GM21529 (cell line): ENCODE results near the gene LRRC40.
"Not testable (repeated sequence)": the region's sequence is repeated elsewhere in the genome, so short reads cannot be mapped to it uniquely, and the experiment has no call there.

ENCODE experiments used
- ATAC-seq: cut with Tn5 transposase; IDR thresholded peaks from one replicate; pipeline ENCODE4 v1.9.1; 2021; ENCODE audit not compliant: unreplicated experiment

LRRC40 gene

GRCh38 chr1:70205434-70206118, at the start of gene LRRC40:
LRRC40 (minus strand) TSS chr1:70205579; CDS start chr1:70205540, 39 bp downstream.
- ATAC-seq = peak; percentile 88

DNA sequence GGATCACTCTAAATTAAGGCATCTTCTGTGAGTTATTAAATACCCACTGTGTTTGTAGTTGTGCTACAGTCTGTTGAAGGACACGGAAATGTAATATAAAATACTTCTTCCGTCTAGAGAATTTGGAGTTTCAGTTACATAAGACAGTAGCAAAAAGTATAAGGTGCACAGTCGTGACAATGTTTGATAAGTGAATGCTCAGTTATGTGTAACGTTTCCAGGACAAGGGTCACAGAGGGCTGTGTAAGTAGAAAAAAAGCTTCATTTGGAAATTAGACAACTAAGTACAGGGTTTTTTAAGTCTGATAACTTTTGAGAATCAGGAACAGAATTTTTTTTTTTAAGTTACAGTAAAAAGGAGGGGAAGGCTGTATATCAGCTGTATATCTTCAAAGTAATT, 43.4 kb upstream of the LRRC40 start:
- no peak for ATAC-seq

- no peak for ATAC-seq
Measured at GRCh38 chr1:70247768-70248167, 42.4 kb upstream of the LRRC40 start.

- no peak for ATAC-seq
Measured at GRCh38 chr1:70247122-70247521, 41.7 kb upstream of the LRRC40 start.

DNA sequence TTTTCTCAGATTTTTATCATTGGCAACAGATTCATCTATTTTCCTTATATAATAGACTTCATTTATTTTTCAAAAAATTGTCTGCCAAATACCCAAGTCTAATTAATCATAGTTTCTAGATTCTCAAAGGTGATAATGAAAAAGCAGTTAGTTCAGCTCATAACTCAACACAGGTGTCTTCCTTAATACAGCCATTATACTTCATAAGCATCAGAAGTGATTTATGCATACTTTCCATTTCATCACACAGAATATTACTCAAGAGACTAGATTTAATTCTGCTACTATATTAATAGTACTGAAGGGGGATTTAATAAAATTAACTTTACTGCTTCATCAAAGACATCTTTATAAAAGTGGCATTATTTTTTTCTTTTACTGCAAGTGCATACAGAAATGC, 34.6 kb upstream of the LRRC40 start:
- ATAC-seq = no peak

- ATAC-seq = no peak
Measured at GRCh38 chr1:70234733-70235132, 29.4 kb upstream of the LRRC40 start.

DNA sequence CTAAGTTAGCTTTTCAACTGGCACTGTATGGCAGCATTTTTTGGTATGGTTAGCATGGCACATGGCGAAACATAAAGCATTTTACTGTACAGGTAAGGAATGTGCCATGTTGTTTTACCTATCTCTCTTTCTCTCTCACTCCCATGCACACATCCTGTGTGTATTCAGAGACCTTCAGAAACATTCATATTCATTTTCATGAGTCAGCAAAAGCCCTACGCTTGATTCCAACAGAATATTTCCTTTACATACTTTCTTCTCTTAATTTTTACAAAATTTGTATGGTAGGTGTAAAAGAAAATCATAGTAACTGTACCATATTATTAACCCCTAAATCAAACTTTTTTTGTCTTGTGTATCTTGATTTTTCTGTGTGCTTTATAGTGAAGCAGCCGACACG, 26.1 kb upstream of the LRRC40 start:
- no peak for ATAC-seq

- ATAC-seq = no peak
Measured at GRCh38 chr1:70228670-70229069, 23.3 kb upstream of the LRRC40 start.

GRCh38 chr1:70227439-70227838, 22.1 kb upstream of the LRRC40 start:
- ATAC-seq = peak; percentile 75

- no peak for ATAC-seq
Measured at GRCh38 chr1:70224954-70225353, 19.6 kb upstream of the LRRC40 start.

DNA sequence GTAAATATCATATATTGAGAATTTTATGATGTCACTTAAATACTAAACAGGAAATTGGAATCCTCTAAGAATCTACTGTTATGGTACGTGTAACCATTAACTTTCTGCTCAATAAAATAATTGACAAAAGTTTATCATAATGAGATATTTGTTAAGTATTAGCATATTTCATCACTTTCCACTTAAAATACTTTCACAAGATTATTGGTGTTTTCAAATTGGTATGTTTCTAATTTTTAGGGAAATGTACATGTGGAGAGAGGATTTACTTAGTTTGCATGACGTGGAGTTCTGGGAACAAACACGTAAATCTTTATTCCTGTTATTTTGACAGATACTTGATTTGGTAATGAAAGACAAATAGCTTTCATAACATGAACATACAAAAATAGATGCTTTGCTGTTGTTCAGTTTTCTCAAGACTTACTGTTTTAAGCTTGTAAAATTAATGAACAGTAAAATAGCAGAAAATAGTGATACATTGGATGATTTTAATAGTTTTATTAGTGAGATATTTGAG, 17.4 kb upstream of the LRRC40 start:
- ATAC-seq = no peak

- peak; percentile 94 for ATAC-seq
Measured at GRCh38 chr1:70221238-70222121, 16.1 kb upstream of the LRRC40 start, which contains the start of gene SRSF11. SRSF11 (plus strand) TSS chr1:70221380; CDS start chr1:70221637, 257 bp downstream.

DNA sequence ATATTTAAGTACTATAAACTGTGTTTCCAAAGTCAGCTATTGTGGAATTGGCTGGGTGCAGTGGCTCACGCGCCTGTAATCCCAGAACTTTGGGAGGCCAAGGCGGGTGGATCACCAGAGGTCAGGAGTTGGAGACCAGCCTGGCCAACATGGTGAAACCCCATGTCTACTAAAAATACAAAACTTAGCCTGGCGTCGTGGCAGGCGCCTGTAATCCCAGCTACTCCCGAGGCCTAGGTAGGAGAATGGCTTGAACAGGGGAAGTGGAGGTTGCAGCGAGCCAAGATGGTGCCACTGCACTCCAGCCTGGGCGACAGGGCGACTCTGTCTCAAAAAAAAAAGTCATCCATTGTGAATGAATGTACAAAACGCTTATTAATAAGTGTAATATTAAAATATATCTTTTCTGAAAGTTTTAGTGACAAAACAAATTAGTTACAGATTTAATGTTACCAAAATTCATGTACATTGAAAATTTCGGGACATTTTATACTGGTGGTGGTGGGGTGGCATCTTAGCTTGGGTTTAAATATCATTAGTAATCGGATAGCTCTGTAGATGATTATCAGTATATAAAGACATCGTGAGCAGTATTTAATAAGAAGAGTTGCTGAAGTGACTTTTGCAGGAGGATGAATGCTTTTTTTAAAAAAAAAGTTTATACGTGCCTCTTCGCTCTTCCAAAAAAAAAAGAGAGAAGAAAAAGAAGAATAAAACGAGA, 15.3 kb upstream of the LRRC40 start:
- ATAC-seq = peak; percentile 3

DNA sequence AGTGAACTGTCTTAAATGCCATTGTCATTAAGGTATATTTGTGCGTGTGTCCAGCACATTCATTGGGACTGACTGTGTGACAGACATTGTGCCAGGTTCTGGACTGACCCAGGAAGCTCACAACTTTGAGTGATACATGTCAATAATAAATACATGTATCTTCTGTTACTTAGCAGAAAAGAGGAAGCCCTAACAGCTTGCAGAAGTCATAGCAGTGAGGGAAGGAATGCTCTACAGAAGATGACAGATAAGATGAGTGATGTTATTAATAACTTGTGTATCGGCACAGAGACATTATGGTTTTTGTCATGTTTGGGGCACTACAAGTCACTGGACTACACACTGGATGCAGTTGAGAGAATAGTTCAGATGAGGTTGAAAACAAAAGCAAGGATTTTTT, 14.6 kb upstream of the LRRC40 start:
- no peak for ATAC-seq

GRCh38 chr1:70211541-70211940, 6.2 kb upstream of the LRRC40 start:
- ATAC-seq = no peak

DNA sequence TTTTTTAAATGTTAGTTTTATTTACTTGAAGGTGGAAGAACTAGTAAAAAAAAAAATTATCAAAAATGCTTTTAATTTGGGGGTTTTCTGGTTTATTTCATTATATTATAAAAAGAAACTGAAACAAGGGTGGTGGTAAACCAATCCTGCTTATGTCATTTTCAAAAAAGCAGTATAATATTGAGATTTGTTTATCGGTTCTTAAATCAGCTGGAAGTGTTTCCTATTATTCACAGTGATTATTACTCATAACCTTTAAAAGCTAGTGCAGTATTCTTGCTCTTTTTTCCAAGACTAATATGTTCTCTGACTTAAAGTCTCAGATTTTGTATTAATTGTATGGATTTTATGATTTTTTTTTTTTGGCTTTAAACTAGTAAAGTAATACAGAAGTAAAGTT, 5.4 kb upstream of the LRRC40 start:
- ATAC-seq = no peak

GRCh38 chr1:70208292-70208691, 2.9 kb upstream of the LRRC40 start:
- ATAC-seq = no peak

DNA sequence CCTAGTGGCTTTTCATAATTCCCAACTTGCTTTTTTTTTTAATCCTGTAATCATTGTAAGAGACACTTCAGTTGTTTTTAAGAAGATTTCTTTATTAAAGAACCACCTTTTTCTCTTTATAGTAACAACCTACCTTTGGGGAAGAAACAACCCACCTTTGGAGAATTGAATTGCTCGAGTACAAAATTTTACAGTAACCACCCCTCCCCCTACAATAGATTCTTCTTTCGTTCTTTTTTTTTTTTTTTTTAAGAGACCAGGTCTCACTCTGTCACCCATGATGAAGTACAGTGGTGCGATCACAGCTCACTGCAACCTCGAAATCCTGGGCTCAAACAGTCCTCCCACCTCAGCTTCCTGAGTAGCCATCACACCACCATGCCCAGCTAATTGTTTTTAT, 2.1 kb upstream of the LRRC40 start:
- ATAC-seq = no peak

DNA sequence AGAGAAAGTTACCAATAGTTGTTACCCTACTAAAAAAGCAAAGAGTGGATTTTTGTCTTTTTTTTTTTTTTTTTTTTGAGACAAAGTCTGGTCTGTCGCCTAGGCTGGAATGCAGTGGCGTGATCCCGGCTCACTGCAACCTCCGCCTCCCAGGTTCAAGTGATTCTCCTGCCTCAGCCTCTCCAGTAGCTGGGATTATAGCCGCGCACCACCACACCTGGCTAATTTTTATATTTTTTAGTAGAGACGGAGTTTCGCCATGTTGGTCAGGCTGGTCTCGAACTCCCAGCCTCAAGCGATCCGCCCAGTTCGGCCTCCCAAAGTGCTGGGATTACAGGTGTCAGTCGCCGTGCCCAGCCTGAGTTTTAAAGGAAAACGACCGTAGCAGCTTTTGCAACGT, 1.5 kb upstream of the LRRC40 start:
- not testable (repeated sequence) for ATAC-seq

DNA sequence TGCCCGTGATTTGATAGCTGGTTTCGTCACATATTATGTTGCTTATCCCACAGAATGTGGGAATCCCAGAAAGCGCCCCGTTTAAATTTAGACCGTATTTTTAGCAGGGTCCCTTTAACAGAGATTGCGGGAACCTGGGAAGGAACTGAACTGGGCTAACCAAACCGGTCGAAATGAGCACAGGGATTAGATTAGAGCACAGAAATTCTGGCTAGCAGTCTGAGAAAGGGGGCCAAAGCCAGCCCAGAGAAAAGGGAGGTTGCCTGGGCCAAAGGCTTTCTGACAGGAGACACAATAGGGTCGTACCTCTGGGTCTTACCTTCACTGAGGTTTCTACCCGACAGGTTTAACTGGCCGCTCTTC, 327 bp downstream of the LRRC40 start:
- peak; percentile 36 for ATAC-seq

GRCh38 chr1:70204600-70204999, 779 bp downstream of the LRRC40 start:
- ATAC-seq = no peak
